T-helper 9 cell (primary cell): ENCODE data around the gene CD3E.

ENCODE experiments used
- DNase-seq: peaks from one replicate; pipeline ENCODE4 v3.0.0-alpha.2; 2020
- total RNA-seq, 2 donors: gene quantifications; one replicate each; lab custom pipeline; 2026; lab: John Stamatoyannopoulos, UW

CD3E gene
- total RNA-seq, result 115 to 141 reads per million in 2 donors

DNA sequence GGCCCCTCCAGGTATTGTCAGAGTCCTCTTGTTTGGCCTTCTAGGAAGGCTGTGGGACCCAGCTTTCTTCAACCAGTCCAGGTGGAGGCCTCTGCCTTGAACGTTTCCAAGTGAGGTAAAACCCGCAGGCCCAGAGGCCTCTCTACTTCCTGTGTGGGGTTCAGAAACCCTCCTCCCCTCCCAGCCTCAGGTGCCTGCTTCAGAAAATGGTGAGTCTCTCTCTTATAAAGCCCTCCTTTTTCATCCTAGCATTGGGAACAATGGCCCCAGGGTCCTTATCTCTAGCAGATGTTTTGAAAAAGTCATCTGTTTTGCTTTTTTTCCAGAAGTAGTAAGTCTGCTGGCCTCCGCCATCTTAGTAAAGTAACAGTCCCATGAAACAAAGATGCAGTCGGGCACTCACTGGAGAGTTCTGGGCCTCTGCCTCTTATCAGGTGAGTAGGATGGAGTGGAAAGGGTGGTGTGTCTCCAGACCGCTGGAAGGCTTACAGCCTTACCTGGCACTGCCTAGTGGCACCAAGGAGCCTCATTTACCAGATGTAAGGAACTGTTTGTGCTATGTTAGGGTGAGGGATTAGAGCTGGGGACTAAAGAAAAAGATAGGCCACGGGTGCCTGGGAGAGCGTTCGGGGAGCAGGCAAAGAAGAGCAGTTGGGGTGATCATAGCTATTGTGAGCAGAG, at the start of gene CD3E:
TSS of gene CD3E (plus strand) at position 163 of the 681 bp plus-strand sequence. CDS start at position 386, 223 bp downstream.
- DNase-seq, result peak; percentile 46

GRCh38 chr11:118258410-118258809, 46.1 kb upstream of the CD3E start:
- DNase-seq, result no peak

- DNase-seq, result no peak
Measured at GRCh38 chr11:118259138-118259537, 45.4 kb upstream of the CD3E start.

GRCh38 chr11:118260353-118260752, 44.2 kb upstream of the CD3E start:
- no peak for DNase-seq

GRCh38 chr11:118263112-118263511, 41.4 kb upstream of the CD3E start:
- no peak for DNase-seq

DNA sequence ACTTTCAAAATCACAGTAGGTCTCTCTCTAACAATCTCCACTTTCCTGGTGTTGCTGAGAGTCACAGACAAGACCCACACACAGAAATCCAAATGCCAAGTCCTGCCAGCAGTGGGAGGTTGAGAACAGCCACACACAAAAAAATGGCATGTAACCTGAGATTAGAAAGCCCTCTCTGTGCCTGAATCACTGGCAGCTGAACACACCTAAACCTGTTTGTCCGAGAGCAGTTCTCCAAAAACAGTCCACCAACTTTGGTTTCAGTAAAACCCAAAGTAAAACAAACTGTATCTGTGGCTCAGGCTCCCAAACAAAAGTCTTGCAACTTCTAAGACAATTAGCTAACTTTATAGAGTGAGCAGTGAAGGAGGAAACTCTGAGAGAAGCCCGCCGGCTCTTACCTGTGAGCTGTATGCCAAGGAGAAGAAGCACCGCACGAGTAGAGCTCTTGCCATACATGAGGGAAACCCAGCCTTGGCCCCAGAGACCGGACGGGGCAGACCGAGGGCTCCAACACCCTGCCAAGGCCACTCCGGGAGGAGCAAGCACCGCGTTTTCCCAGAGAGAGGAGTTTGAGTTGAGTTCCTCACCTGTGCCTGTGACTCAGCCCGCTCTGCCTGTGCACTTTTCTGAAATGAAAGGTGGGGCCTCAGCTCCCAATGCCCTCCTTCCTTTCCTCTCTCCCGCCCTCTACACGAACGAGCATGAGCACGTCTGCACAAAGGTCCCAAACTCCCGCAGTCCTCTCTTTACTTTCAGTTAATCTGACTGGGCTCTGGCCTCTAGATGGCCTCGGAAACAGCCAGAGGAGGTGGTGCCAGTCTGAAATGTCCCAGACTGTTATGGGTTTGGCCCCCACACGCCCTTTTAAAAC, 40.6 kb upstream of the CD3E start, which contains the start of gene MPZL2:
TSS of gene MPZL2 (minus strand) at position 603 of the 874 bp plus-strand sequence. CDS start at position 459, 144 bp downstream.
- no peak for DNase-seq

GRCh38 chr11:118264569-118265465, 39.7 kb upstream of the CD3E start:
- DNase-seq, result no peak

DNA sequence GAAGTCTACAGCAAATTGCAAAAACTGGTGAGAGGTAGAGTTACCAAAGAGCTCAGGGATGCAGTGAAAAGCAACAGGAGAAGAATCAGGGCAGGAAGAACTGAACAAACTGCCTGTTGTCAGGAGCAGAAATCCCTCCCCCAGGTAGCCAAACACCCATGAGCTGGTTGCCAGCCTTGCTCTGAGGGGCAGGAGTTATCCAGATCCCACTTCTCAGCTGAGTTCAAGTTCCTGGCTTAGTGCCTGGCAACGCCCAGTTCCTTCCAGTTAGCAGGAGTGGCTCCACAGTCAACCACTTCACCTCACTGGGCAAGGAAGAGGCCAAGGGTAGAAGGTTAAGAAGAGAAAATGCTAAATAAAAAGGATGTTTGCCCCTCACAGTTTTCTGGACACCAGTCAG, 38.6 kb upstream of the CD3E start:
- no peak for DNase-seq

DNA sequence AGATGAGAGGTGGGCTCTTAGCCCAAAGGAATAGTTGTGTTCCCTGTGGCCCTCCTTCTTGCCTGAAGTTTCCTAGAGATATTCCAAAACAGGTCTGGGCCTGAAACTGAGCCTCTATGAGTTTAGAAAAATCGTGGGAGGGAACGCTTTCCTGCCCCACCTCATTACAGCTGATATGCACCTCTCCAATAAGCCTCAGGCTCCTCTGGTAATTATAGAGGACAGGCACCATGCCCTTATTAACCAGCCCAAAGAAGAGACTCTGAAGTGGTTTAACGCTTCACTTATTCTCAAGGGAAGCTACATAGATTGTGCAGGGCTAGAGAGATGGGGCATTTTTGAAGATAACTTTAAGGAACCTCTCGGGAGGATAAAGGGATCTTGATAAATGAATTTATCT, 37.0 kb upstream of the CD3E start:
- DNase-seq, result no peak

DNA sequence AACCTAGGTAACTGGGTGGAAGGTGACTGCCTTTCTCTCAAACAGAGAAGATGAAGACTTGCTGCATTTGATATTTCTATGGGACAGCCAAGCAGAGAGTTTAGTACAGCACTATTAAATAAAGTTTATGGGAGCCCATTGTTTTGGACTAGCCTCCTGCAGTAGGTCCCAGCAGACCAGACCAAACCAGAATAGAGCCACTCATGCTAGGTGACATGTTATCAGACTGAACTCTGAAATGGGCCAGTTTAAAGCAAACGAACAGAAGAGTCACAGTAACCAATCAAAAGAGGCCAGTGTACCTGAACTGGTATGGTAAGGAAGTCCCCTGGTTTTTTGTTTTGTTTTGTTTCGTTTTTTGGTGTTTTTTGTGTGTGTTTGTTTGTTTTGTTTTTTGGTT, 32.5 kb upstream of the CD3E start:
- no peak for DNase-seq

DNA sequence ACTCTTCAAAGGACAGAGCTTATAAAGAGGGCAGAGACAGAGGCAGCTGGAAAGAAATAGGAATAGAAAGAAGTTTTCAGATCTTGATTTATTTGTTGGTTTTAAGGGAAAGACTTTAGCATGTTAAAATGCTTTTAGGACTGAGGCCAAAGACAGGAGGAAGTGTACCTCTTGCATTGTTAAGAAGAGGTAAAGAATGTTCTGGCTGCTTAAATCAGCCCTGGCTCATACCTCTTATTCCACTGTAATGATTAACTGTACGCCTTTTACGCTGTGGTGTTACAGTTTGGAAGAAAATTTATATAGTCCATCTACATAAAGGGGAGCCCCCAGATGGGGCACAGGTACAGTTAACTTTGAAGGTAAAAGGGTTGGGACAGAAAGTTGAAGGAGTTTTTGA, 30.3 kb upstream of the CD3E start:
- no peak for DNase-seq

DNA sequence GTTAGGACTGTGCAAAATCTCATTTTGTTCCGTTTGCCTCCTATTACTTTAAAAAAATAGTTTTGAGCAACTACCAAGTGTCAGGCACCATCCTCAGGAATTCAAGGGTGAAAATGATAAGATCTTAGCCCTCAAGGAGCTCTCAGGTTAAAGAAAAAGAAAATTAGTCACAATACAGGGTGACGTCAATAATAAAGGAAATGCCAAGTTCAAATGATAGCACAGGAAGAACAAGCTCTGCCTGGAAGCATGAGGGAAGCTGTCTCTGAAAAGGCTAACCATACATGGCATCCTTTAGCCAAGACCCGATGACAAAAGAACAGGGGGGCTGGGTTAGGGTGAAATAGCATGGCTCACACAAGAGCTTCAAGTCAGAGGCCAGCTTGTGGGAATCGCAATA, 29.4 kb upstream of the CD3E start:
- DNase-seq, result no peak

- no peak for DNase-seq
Measured at GRCh38 chr11:118276422-118276821, 28.1 kb upstream of the CD3E start.

- DNase-seq, result no peak
Measured at GRCh38 chr11:118277312-118277711, 27.2 kb upstream of the CD3E start.

- DNase-seq, result no peak
Measured at GRCh38 chr11:118281284-118281683, 23.2 kb upstream of the CD3E start.

DNA sequence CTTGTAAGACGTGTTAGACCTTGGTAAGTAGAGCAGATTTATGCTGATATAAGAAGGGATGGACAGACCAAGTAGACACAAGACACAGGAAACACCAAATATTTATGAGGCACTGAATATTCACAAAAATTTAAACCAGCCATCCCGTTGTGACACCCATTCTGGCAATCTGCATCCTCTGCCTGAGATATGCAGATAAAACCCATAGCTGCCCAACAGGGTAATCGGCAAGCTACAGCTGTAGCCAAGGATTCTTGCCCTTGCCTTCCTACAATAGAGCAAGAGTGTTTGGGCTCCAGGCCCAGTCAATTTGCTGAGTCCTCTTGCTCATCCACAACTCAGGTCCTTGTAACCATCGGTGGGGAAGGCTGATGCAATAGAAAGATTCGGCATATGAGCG, 21.9 kb upstream of the CD3E start:
- DNase-seq, result no peak

DNA sequence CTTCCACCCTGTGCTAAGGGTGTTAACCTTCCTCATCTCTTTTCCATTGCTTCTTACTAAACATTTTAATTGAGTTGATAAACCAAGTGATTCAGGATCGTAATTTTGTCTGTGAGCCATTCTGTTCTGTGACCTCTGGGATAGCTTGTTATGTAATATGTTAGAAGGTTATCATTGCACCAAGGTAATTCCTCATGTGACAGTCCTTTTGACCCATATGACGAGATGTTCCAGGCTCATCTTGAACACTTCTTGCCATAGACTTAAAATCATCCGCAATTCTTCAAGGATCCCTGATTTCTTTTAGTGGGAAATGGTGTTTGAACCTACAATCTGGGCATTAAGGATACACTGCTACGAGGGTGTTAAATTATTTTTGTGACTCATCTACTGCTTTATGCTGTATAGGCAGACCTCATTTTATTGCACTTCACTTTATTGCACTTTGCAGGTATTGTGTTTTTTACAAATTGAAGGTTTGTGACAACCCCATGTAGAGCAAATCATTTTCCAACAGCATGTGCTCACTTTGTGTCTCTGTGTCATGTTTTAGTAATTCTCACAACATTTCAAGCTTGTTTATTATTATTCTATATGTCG, 21.4 kb upstream of the CD3E start:
- DNase-seq, result no peak

DNA sequence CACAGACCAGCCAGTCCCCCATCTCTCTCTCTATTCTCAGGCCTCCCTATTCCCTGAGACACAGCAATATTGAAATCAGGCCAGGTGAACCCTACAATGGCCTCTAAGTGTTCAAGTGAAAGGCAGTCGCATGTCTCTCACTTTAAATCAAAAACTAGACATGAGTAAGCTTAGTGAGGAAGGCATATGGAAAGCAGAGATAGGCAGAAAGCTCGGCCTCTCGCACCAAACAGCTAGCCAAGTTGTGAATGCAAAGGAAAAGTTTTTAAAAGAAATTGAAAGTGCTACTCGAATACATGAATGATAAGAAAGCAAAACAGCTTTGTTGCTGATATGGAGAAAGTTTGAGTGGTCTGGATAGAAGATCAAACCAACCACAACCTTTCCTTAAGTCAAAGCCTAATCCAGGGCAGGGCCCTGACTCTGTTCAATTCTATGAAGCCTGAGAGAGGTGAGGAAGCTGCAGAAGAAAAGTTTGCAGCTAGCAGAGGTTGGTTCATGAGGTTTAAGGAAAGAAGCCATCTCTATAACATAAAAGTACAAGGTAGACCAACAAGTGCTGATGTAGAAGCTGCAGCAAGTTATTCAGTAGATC, 20.7 kb upstream of the CD3E start:
- no peak for DNase-seq

GRCh38 chr11:118286545-118286944, 18.0 kb upstream of the CD3E start:
- DNase-seq, result no peak

- no peak for DNase-seq
Measured at GRCh38 chr11:118287006-118287405, 17.5 kb upstream of the CD3E start.

GRCh38 chr11:118289401-118289800, 15.1 kb upstream of the CD3E start:
- no peak for DNase-seq

GRCh38 chr11:118290923-118291322, 13.6 kb upstream of the CD3E start:
- no peak for DNase-seq
